ENCODE results near the gene PTPRM.

The PTPRM gene

DNA sequence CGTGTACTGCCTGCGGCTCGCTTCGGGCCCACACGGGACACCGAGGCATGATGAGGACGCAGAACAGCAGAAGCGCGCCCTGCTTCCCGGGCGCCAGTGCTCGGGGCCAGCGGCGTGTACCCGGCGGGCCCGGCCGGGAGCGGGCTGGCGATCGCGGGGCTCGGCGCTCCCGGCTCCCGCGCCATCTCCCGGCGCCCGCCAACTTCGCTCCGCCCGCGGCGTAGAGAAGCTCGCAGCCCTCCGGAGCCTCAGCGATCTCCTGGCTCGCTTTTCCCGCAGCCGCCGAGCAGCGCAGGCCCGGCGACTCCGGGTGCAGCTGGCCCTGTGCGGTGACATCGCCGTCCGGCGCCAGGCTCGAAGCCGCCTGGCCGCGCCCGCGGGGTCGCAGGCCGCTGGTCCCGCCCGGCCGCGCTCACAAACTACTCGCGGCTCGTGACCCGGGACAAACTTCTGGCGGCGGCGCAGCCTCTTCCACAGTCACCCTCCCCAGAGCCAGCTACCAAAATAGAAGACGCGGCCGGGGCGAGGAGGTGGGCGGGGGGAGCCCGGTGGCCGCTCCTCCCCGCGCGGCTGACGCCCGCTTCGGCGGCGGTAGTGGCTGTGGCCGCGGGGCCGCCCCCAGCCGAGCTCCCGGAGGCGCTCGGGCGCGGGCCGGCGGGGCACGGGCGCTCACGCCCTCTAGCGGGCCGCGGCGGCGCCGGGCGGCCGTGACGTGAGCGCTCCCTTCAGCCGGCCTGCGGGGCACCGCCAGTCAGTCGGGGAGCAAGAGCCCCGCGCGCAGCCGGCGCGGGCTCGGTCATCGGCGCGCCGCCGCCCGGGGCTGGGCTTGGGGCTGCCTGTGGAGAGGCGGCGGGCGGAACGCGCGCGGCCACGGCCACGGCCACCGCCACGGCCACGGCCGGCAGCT, at the start of gene PTPRM:
PTPRM (plus strand) TSS at position 750 of the 907 bp plus-strand sequence. CDS start 503 bp downstream, outside the sequence.
- peak; percentile 52 for DNase-seq

DNA sequence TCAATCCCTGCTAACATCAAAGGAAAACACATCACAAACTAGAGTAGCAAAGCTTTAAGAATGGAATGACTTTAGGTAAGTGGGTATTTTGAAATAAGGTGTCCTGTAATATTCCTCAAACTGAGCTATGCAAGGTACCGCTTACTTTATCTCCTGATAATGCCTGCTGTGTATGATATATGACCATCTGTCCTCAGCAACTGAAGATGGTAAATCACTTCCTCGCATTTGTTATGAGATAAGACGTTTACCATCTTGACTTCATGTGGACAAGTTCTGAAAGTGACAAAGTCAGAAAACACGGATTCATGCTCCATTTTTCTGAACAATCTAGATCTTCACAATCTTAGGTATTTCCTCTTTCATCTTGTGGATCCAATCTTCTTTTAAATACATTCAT, 49.3 kb upstream of the PTPRM start:
- no peak for DNase-seq

DNA sequence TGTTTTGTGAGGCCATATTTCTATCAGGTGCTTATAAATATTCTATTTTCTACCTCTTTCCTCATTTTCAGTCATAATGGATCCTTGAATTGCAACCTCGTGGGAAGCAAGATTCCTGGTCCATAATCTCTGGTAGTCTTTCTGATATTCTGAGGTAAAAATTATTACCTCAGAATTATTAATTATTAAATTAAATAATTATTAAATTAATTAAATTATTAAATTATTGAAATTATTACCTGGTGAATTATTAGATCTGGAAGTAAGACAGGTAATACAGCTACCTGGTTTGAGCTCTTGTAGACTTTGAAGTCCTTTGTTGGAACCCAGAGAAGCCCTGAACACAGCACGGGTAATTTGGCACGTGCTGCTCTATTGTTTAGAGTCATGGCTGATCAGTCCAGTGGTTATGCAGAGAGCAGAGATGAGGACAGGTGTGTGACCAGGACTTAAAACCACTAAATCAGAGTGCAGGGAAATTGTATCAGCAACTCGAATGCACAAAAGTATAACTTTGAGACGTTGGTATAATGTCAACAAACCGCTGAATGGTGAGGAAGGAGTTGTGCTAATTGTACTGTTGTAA, 46.8 kb upstream of the PTPRM start:
- no peak for DNase-seq

DNA sequence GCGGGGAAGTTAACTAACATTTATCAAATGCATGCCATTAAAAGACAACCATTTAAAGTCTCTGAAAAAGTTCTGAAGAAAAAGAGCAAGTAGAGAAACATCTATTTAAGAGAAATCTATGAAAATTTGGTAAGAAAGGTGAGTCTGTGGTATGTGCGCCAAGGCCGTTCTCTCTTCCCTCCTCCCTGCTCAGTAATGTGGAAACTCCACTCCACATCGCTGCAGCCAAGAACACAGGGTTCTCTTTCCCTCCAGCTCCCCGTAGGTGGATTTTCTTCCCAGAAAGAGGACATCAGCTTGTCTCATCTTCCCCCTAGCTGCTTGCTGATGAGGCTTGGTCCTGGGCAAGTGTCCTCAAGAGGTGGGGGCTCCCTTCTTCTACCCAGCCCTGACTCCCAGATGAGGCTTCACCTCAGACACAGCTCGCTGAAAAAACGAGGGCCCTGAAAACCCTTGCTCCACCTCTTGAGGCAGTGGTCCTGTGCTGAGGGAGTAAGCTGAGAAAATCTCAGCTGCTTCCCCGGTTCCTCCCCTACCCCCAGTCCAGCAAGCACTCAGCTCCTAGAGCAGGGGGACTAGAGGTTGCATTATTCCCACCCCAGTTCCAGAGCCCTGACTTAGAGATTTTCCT, 45.8 kb upstream of the PTPRM start:
- DNase-seq, result no peak

DNA sequence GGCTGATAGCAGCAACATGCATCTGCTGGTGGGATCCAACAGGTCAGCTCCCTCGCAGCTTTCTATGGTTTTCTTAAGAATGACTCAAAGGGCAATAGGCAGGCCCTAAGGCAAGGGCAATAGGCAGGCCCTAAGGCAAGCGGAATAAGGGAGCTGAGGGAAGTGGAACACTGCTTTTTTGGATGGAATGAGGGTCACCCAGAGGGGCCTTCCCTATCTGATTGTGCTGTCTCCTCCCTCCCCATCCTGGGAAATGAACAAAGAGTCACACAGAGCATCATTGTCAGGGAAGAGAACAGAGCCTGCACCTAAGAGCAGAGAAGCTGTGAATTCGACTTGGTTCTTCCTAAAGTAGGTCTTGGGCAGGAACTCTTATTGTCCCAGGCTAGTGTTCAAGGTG, 43.3 kb upstream of the PTPRM start:
- no peak for DNase-seq

DNA sequence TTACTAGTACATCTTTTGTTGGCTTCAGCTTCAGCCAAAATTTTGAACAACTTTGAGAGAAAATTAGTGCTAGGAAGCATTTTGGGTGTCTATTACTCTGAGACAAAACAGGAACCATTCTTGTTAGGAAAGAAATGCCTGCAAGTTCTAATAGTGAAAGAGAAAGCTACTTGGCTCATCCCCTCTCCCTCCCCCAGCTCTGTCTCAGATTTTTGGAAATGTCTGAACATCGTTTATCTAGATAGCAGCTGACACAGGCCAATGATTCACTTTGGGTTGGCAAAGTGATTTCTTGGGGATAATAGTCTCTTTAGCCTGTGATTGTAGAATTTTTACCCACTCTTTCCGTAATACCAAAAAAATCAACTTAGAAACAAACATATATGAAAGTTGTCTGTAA, 42.3 kb upstream of the PTPRM start:
- DNase-seq, result no peak

DNA sequence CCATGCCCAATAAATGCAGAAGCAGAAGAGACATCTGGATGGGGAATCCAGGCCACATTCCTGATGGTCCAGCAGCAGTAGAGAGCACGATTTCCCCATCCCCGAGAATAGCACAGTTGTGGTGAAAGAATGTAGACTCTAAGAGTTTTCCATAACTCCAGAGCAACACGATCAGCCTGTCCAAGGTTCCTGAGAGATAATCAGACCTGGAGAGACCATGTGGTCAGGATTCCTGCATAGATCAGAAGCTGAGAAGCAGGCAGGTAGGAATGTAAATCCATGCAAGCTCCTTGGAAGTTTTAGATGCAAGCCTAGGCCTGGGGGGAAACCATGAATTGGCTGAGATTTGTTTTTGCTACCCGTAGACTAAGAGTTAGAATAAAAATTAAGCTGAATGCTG, 34.2 kb upstream of the PTPRM start:
- no peak for DNase-seq

DNA sequence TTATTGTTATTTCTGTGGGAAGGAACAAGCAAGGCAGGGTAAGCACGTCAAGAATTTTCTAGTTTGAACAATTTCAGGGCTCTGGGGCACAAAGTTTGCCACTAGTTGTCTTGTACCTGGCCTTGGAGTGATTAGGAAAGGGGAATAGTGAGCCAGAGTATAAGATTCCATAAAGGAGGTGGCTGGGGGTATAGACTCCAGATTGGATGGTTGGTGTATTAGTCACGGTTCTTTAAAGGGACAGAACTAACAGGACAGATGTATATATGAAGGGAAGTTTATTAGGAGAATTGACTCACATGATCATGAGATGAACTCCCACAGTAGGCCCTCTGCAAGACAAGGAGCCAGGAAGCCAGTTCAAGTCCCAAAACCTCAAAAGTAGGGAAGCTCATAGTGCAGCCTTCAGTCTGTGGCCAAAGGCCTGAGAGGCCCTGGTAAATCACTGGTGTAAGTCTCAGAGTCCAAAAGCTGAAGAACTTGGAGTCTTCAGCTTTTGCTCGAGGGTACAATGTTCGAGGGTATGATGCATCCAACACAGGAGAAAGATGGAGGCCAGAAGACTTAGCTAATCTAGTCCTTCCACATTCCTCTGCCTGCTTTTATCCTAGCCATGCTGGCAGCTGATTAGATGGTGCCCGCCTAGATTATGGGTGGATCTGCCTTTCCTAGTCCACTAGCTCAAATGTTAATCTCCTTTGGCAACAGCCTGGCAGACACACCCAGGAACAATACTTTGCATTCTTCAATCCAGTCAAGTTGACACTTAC, 31.5 kb upstream of the PTPRM start:
- DNase-seq, result no peak

DNA sequence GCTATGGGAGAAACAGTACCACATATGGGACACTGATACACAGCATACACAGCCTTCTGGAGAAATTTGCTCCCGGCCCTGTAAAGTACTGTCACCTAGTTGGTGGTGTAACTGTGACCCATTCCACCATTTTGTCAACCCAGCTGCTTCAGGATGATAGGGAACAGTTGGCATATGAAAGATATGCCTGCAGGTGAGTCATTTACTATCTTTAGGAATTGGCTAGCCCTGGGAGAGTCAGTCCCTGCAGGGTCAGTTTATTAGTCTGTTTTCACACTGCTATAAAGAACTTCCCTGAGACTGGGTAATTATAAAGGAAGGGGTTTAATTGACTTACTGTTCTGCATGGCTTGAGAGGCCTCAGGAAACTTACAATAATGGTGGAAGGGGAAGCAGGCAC, 30.0 kb upstream of the PTPRM start:
- no peak for DNase-seq

DNA sequence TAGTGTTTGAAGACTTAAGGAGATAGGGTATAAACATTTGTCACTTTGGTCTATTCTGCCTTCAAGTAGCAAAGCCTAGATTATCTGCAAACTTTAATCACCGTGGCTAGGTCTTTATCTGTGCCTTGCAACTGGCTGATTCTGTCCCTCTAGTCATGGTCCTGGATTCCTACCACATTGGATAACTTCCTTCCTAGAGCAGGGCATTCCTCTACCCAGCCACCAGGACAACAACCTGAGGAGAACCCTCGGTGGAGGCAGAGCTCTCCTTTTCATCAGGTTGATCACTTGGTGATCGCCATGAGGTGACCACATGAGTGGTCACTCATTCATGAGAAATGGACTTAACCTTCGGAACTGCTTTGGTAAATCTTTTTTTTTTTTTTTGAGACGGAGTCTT, 25.3 kb upstream of the PTPRM start:
- DNase-seq, result no peak

DNA sequence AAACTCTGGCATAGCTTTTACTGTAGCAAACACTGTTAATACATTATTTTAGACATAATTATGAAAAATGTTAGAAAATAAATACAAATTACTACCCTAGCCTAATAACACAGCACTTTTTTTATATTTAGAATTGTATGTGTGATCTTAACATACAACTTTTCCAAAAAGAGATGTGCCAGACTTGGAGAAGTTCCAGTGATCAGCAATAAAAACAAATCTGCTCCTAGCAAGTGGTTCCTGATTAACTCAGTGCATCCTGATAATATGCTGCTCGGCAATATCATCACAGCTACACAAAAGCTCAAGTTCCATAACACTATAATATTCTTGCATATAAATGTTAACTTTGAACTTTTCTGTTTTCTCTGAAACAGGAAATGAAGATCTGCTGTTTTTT, 22.4 kb upstream of the PTPRM start:
- DNase-seq, result no peak

DNA sequence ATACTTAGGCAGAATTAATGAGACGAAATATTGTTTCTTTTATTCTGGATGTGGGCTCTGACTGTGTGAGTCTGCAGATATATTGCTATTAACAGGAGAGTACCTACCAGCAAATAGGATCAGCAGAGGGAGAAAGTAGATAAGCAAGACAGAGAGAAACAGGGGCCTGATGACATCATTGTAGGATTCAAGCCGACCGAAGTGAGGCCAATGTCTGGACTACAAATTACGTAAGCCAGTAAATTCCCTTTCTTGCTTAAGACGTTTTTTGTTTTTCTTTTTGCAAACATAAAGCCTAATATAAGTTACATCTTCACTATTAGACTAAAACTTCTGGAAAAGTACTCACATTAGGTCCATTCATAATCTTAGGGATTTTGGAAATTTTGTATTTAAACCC, 21.4 kb upstream of the PTPRM start:
- DNase-seq, result no peak

DNA sequence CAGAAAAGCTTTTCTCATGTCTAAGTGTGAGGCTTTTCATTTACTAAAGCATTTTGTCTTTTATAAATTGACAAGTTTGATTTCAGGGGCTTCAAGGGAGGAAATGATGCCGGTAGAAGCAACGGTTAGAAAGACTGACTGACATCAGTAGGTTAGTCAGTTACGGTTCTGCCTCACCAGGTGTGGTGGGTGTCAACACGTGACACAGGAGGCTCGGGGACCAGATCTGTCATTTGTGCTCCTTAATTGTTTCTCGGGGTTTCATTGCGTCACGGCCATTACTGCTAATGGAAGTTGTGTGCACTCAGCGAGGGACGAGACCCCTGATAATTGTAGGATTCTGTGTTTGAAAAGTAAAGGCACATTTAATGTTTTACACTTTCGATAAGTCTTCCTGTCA, 18.9 kb upstream of the PTPRM start:
- no peak for DNase-seq

DNA sequence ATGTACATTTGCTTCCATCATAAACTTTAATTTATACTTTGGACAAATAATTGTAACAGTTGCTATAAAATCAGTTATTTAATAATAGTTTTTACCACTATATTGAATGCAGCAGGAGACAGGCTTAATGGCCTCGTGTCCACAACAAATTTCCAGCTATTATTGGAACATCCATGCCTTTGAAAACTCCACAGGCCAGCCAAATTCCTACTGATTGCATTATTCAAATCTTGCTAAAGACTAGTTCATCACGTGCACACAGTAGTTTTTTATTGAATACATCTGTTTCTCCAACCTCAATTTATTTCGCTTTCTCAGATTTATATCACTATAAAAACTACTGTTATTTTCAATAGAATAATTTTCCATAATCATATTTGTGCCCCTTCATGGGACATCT, 18.4 kb upstream of the PTPRM start:
- DNase-seq, result no peak

DNA sequence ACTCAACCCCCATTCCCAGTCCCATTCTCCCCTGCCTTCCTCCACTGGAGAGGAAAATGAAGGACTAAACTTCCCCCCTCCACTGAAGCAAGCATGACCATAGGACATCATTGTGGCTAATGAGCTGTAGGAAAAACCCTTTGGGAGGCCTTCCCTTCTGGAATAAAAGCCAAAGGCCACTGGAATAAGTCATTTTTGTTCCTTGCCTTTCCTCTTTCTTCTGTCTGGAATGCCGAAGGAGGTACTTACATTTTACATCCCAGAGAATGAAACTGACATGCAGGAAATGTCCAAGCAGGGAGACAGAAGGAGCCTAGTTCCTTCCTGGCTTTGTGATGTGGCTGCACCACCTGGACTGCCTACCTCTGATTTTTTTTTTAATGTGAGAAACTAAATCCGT, 9.1 kb upstream of the PTPRM start:
- DNase-seq, result no peak

DNA sequence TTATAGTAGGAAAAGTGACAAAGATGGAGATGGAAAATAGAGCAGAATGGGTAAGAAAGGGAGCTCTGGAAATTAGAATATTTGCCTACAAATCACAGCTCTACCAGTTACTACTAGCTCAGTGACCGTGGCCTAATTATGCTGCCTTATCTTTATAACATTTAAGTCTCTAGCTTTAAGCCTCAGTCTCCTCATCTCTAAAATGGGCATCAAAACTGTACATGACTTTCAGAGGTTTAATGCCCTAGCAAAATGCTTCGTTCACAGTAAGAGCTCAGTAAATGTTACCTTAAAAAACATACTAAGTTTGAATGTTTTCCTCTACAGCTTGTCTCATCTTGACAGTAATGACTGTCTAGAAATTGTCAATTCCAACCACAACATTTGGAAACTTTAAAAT, 8.3 kb upstream of the PTPRM start:
- no peak for DNase-seq

DNA sequence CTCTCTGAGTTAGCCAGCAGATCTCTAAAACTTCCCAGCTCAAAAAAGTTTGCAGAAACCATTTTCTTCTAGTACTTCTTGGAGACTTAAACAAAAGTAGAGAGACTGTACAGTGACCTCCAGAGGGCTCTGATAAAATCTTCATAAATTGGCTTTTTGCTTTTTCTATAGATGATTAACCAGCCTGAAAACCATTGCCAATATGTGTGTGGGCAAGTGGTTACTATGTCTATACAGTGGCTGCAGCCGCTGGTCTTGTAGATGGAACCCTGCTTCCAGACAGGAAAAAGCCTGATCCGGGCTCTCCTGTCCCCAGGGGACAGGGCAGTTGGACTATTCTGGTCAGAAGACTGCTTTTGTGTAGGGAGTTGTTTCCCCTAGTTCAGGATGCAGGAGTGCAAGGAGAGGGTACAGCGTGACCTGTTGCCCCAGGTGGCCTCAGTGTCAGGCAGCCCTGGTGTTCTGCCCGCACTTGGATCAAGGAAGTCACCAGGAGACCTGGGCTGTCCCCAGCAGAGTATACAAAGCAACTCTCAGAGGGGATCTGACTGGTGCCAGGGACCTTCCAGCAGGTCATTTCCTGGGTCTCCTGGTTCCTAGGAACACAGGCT, 7.3 kb upstream of the PTPRM start:
- no peak for DNase-seq

DNA sequence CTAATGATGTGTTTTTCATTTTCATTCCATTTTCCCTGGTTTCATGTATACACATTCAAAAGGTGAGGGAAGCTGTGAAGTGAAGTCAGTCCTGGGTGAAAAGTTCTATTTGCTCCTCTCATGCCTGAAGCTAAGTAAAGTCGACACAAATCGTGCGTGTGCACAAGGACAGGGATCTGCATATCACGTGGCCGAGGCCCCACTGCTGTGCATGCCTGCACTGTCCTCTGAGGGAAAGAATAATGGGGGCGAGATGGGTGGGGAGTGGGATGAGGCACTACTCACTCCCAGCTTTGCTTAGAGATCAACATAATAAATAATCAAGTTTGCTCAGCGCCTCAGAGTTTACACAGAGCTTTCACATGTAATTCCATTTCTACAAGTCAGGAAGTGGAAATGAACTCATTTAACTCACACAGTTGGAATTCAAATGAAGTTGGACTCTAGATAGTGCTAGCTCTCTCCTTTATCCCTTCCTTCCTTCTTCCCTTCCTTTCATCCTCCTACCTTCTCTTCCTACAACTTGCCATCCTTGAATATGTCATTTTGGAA, 5.1 kb upstream of the PTPRM start:
- no peak for DNase-seq

DNA sequence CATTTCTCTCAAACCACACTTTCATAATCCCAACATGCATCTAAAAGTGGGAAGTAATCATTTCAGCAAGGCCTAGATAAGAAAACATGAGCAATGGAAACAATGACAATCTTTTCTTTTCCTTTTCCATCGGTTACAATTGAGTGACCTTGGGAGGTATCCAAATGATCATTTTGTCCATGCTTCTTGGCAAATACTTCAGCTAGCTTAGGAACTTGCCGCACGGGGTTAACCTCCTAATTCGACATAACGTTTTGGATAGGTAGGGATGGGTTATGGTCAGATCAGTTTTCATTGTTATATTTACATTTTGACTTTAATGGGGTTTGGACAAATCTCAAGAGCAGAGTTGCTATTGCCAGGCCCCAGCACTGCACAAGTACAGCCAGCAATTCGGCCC, 4.6 kb upstream of the PTPRM start:
- no peak for DNase-seq

DNA sequence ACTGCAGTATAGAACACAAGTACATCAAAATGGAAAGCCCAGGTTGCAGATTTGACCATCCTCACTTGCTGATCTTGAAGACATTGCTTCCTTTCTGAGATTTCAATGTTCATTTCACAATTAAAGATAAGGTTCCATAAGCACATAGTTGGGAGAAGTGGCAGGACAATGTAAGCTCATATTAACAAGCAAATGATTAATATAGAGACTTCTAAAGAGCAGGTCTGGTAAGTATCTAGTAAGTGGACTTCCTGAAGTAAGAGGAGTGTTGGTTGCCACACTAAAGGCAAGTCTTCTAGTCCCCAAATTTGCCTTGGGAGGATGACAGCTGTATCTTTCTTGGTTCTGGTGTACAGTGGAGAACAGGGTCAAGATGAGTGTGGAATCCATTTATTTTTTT, 1.4 kb upstream of the PTPRM start:
- DNase-seq, result no peak

DNA sequence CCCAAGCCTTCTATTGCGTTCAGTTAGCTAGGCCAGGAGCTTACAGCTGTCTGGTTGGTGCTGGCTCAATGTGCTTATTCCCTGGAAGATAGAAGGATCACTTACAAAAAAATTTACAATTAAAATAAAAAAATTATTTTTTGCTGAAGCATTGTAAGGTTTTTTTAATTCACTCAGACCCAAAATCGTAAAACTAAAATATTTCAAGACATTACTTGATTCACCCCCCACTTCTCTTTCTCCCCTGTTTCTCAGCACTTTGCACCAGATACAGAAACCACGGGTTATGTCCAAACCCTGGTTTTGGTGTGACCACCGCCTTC, 911 bp upstream of the PTPRM start:
- no peak for DNase-seq

DNA sequence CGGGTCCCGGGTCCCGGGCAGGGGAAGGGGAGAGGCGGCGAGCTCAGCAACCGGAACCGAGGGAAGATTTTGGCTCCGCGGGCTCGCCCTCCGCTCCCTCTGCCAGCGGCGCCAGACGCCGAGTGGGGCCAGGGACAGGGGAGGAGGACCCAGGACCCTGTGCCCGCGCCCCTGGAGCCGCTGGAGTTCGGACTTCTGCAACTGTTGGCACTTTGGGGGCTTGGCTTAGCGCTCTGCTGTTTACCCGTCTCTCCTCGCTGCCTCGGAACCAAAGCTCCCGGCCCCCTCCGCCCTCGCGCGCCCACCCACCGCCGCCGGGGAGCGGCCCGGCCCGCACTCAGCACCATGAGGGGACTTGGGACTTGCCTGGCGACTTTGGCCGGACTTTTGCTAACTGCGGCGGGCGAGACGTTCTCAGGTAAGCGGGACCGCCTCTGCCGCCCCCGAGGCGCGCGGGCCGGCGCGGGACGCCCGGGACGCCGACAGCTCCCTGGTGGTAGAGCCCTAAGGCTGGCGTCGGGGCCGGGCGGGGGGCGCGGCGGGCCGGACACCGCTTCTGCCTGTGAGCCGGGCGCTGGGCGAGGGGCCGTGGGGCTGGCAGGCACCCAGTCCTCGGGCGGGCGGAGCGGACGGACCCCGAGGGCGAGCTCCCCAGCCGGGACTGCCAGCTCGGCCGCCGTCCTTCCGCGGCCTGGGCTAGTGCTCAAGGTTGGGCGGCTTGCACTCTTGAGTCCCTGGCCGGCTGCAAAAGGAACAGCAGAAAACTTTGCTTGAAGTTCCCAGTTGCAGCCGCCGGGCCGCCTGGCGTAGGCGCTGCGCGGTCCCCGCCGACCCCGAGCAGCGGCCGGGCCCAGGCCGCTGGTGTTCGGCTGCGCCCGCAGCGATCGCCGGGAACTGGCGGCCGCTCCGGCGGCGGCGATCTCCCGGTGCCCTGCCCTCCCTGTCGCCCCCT, 634 bp downstream of the PTPRM start:
- DNase-seq, result peak; percentile 28

Measured in activated CD4-positive, CD25-positive, alpha-beta regulatory T cell treated with anti-CD3 and anti-CD28 coated beads, Interleukin-2, amount 50 U/mL, for 72 hours (primary cell).